Stimulated activated CD8-positive, alpha-beta memory T cell treated with anti-CD3 and anti-CD28 coated beads, Interleukin-15, amount 100 ng/mL, for 48 hours (primary cell): ENCODE measurements around the gene HMG20B.
"Not testable (repeated sequence)": the region's sequence is repeated elsewhere in the genome, so short reads cannot be mapped to it uniquely, and the experiment has no call there.

Experiments
- DNase-seq, 2 donors: peaks; one replicate each; pipeline ENCODE4 v3.0.0-alpha.2; 2020; ENCODE audit warnings: low read depth in 2 of 2

HMG20B gene

GRCh38 chr19:3572855-3573161 is at the start of gene HMG20B:
Gene HMG20B (plus strand): TSS chr19:3572944. CDS start chr19:3573310, 366 bp downstream.
- no peak for DNase-seq

- DNase-seq, result no peak
Measured at GRCh38 chr19:3523361-3524077, 49.2 kb upstream of the HMG20B start.

GRCh38 chr19:3524078-3524842 is 48.5 kb upstream of the HMG20B start:
- no peak for DNase-seq

- no peak for DNase-seq
Measured at GRCh38 chr19:3524904-3525451, 47.8 kb upstream of the HMG20B start.

GRCh38 chr19:3526507-3527237 is 46.1 kb upstream of the HMG20B start:
- DNase-seq, result no peak

GRCh38 chr19:3527238-3527910 is 45.4 kb upstream of the HMG20B start:
- no peak for DNase-seq

- DNase-seq, result no peak
Measured at GRCh38 chr19:3528080-3528479, 44.7 kb upstream of the HMG20B start.

- DNase-seq, result no peak
Measured at GRCh38 chr19:3528539-3529211, 44.1 kb upstream of the HMG20B start.

GRCh38 chr19:3529299-3529698 is 43.4 kb upstream of the HMG20B start:
- DNase-seq, result not testable (repeated sequence)

GRCh38 chr19:3530389-3530788 is 42.4 kb upstream of the HMG20B start:
- no peak for DNase-seq

GRCh38 chr19:3531716-3532115 is 41.0 kb upstream of the HMG20B start:
- DNase-seq, result no peak

GRCh38 chr19:3532154-3532786 is 40.5 kb upstream of the HMG20B start:
- DNase-seq, result no peak

GRCh38 chr19:3533033-3533432 is 39.7 kb upstream of the HMG20B start:
- DNase-seq, result no peak

GRCh38 chr19:3533563-3534216 is 39.1 kb upstream of the HMG20B start:
- no peak for DNase-seq

GRCh38 chr19:3534375-3535234 is 38.1 kb upstream of the HMG20B start:
- no peak for DNase-seq

- no peak for DNase-seq
Measured at GRCh38 chr19:3535235-3535535, 37.6 kb upstream of the HMG20B start.

- DNase-seq, result no peak
Measured at GRCh38 chr19:3535563-3535965, 37.2 kb upstream of the HMG20B start.

GRCh38 chr19:3535981-3536380 is 36.8 kb upstream of the HMG20B start:
- DNase-seq, result no peak

- DNase-seq, result no peak
Measured at GRCh38 chr19:3536429-3537100, 36.2 kb upstream of the HMG20B start.
